NCI-H1436 treated with DMSO at 0.1 percent for 48 hours (cell line): ENCODE measurements around the gene SFR1.

ENCODE experiments used
- DNase-seq: peaks from one replicate; lab custom pipeline; 2025; lab: John Stamatoyannopoulos, UW

SFR1 gene, protein sequence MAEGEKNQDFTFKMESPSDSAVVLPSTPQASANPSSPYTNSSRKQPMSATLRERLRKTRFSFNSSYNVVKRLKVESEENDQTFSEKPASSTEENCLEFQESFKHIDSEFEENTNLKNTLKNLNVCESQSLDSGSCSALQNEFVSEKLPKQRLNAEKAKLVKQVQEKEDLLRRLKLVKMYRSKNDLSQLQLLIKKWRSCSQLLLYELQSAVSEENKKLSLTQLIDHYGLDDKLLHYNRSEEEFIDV

DNA sequence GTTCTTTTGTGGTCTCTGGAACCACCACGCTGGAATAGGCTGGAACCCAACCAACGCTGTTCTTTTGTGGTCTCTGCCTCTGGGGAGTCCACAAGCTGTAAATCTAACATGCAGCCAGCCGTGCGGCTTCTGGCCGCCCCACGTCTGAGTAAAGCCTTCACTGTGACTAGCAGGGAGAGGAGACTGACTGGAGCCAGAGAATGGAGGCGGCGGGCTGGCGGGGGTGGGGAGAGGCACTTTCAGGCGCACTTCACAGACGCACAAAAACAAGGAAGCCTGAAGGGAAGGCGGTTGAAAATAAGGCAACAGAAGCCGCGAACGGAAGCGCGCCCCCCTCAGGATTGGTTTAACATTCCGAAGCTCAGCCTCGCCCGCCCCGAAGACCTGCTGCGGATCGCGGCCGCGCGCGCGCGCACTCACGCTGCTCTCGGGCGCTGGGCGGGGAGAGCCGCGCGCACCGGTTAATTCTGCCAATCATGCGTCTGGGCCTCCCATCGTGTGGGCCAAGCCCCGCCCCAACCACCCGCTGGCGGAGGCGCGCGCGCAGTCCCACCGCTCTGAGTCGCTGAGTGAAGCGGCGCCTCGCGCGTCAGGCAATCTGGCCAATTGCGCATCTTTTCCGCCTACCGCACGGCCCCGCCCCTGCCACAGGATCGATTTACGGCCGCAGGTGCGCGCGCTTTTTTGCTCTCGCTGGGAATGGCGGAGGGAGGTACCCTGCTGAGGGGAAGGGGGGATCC lies at the start of gene SFR1:
SFR1 (plus strand) TSS at position 687 of the 740 bp plus-strand sequence; CDS start at position 700, 13 bp downstream.
- peak; percentile 95 for DNase-seq

DNA sequence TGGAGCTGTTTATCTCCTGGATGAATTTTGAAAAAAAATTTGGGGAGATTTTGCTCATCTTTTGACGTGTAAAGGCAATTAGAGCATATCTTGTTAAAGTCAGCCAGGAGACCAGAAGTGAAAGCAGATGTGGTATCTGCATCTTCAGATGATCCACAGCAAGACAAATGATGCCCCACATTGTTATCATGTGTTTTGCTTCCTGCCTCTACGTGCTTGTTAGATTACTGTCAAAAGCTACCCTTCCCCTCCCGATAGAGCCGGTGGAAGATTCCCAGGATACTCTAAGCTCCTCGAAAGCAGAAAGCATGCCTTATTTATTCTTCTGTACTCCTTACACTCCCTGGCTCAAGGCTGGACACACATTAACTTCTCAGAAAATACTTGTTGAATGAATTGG lies 49.2 kb upstream of the SFR1 start:
- no peak for DNase-seq

DNA sequence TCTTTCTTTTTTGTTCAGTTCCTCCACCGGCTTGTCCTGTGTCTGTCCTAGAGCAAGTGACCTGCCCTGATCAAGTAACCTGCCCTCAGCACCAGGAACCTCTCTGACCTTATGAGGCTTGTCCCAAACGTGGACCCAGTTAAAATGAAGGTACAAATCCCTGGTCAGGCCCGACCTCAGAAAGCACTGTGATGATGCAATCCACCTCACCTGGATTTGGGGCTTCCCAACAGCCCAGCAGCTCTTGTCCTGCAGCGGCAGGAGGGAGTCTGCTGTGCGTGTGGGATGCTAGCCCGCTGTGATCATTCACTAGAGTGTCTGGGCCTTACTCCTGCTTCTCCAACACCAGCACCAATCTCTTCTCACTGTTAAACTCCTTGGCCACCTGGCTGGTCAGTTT lies 47.5 kb upstream of the SFR1 start:
- no peak for DNase-seq

DNA sequence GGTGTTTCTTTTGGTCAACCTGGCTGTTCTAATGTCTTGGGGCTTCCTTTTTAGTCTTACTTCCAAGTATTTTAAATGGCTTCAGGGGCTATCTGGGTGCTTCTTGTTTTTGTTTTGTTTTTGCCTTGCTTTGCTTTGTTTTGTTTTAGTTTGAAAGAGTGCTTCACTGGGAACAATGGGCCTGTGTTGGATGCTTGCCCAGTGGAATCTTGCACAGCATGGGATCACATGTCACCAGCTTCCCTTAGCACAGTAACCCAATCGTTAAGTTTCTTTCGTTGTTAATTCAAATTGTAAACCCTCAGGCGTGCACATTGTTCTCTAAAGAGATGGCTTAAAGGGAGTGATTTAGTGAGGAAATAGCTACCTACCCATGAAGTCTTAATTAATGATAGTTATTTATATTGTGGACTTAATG lies 45.2 kb upstream of the SFR1 start:
- peak; percentile 92 for DNase-seq

DNA sequence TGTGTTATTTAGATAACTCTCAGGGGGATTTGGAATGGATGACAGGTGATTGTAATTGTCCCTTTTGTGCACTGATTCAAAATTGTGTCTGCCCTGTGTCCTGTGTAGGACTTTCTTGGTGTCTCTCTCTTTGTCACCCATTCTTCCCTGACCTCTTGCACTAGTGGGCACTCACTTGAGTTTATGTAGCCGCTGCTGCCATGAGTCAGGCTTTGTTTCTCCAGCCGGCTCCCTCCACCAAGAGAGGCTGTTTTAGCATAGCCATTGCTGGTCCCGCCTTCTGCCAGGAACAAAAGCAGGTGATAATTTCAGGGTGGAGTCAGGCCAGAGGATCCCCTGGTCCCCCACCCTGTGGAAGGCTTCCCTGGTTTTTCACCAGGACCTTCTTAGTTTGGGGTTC lies 44.7 kb upstream of the SFR1 start:
- DNase-seq, result no peak

DNA sequence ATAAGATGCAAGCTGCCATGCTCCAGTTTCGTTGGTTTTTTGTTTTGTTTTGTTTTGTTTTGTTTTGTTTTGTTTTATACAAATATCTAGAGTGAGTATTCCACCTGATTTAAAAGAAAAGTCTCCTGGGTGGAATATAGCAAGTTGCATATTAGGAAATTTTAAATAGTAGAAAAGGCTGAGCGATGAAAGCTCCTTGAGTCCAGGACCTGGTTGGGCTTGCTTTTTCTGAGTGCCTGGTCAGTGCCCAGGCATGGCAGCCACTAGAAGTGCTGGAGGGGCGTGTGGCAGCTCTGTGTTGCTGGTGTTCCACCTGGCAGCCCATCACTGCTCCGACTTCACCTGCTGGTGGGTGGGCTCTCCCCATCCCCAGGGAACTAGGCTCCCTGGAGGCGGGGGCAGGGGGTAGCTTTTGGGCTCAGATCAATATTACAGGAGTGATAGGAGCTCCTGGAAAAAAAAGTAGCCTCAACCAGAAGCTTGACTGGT lies 44.3 kb upstream of the SFR1 start:
- DNase-seq, result no peak

DNA sequence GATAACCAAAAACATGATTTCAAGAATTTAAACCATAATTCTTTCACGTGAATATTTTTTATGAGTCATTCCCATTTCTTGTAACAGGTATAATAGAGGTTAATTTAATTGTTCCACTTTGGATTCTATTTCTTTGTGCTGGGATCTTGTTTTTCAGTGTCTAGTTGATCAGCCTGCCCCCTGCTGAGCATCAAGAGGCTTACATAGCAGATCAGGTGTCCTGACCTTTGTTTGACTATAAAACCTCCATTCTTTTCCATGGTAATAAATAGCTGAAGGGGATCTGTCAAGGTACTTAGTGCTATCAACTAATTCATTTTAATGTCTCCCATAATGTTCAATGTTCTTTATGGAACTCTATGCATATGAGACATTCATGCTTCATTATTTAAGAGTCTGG lies 41.2 kb upstream of the SFR1 start:
- DNase-seq, result no peak

DNA sequence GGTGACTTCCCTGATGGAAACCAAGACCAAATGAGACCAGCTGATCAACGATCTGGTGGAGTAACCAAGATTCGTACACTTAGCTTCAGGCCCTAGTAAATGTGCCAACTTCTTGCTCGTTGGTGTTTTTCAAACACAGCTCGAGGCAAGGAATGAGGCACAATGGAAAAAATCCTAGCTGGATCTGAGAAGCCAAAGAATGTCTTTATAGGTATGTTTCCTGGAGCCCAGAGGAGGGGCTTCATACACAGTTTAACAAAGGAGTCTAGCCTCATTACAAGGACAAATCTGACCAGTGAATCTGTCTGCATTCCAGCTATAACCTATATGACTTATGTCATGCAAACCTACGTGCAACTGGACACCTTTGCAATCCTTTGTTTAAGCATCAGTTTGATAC lies 40.0 kb upstream of the SFR1 start:
- no peak for DNase-seq

DNA sequence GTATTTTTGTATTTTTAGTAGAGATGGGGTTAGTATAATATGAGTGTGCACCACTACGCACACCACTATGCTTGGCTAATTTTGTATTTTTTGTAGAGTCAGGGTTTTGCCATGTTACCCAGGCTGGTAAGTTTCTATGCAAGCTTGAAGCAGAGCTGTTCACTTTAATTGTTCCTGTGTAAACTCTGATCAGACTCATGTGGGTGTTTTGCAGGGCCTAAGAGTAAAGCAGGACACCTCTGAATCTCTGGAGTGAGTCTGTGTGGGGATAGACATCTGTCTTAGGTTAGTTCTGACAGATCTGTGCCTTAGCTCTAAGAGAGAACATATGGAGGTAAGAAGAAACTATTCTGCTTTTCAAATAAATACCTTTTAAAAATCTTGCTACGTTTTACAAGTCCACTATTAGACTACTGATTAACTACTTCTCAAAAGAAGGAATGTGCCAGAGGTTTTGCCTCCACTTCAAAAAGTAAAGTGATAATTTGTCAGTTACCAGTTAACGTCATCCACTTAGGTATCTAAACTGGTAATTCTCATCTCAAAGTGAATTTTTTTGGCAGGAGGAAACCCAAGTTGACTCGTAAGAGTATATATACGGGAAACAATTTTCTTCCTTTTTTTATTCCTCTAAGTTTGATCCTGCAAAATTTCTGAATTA lies 37.4 kb upstream of the SFR1 start:
- DNase-seq, result no peak

DNA sequence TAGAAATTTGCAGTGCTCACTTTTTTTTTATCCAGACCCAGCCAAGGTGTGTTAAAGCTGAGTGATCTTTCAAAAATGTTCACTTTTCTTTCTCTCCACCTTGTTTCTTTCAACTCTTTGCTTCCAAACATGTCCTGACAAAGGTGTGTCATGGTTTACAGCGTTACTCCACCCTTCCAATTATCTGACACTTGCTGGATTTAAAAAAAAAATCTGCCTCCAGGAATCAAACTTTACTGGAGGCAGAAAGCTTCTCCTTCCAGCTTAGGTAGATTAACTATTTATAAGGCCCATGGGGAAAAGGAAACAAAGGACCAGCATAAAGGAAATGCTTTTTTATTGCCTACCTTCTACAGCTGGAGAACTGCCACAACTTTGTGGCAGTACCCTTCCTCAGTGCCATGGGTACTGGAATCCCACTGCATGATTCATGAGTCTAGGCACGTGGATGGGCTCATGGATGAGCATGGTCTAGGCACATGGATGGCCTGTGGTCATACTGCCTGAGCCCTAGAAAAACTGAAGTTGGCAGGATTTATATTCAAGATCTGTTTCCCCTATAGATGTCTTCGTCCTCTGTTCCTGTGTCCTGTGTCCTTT lies 36.1 kb upstream of the SFR1 start, which contains the start of gene COL17A1:
COL17A1 (minus strand) TSS at position 80 of the 600 bp plus-strand sequence. CDS start 5,207 bp downstream, outside the sequence.
- no peak for DNase-seq

DNA sequence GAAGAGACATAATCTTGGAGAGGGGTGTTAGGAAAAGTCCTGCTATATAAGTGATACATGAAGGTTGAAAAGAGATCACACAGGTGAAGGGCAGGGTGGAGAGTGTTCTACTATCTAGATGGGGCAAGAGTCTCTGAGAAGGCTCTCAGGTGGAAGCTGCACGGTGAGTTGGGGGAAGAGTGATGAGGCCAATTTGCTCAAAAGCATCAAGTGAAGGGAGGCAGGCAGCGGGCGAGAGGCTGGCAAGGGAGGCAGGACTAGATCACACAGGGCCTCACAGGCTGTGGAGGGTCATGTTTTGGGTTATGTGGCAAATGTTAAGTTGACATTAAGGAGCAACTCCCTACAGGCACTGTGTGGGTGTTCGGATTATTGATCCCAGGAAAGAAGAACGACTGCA lies 33.7 kb upstream of the SFR1 start:
- DNase-seq, result no peak

DNA sequence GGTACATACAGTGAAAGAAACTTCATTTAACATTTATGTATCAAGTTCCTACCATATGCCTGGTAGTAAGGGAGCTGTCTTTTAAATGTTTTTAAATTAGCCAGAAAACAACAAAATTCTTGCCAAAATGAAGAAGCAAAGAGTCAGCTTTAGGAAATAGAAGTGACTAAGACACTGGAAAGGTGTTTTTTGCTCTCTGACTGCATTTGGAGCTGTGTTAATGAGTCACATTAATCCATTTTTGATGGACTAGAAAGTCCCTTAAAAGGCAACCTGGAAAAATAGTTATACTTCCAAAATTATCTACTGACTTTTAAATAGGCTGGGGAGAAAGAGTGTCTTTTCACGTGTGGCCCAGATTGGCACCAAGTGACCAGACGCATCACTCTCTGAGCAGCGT lies 32.4 kb upstream of the SFR1 start:
- no peak for DNase-seq

DNA sequence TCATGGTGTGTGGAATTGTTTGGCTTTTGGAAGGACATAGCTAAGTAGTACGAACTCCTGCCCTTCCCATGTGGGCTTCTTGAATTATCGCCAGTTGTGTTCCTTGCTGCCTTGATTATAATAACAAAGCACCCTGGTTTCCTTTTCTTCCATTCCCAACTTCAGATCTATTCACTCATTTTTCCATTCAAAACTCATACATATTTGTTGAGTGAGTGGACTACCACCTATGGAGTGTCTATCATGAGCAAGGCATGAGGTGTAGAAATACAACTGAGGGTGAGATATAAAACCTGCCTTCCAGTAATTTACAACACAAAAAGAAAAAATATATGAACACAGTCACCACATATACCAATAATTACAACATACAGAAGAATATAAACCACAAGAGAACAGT lies 31.4 kb upstream of the SFR1 start:
- DNase-seq, result no peak

DNA sequence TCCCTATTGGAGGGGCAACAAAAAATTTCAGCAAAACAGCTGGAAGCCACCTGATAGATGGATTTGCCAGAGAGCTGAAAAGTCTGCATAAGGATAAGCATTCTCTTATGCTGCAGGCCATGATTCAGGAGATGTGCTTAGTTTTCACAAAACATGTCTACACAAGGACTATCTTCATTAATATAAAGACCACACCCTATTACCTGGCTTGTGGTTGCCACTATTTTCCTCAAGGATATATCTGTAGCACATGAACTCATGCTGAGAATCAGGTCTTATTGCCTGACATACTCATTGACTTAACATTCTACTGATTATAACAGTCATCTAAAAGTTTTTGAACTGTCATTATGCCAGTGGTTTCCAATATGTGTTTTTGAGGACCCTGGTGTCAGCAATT lies 29.2 kb upstream of the SFR1 start:
- no peak for DNase-seq

DNA sequence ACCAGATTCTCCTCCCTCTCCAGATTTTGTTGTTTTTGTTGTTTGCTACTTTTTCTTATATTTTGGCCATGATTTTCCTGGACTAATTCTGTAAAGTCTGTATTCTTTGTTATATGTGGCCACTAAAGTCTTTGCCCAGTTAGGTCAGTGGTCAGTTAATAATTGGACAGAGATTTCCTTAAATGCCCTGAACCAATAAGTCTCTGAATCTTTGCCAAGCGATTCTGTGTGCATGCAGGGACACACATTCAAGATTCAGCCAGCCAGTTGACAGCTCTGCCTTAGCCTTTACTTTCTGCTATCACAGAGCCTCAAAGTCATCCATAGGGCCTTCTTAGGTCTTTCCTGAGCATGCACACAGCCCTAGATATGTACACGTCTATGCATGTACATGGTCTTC lies 25.3 kb upstream of the SFR1 start:
- no peak for DNase-seq

DNA sequence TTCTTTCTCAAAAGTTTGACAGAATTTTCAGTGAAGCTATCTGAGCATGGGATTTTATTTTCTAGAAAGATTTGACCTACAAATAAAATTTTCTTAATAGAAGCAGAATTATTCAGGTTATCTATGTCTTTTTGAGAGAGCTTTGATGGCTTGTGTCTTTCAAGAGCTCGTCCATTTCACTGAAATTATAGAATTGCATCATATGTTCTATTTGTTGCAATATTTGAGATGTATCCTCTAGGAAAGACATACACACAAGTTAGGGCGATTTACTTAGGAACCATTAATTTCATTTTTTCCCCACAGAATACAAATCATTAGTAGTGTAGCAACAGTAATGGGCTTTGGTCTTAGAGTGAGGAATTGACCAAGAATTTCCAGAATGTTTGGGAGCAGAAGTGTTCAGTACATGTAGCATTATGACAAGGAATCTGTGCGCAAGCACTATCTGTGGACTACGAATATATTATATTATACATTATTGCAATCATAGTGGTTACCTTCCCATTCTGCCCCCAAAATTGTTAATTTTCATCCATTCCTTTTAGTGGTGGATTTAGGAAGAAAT lies 23.5 kb upstream of the SFR1 start:
- no peak for DNase-seq

DNA sequence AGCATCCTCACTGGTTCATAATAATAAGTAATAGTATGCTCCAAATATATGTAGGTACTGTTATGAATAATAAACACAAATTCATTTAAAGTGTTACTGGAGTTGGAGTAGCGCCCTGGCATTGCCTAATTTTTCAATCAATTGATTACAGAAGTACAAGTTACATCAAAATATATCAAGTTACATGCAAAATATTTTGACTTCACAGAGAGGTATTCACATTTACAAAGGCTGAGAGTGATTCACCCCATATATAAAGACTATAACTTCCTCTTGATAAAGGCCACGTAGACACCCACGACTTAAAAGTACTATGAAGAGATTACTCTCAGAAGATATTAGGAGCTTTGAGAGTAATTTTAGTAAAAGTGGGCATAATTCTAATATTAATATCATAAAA lies 22.7 kb upstream of the SFR1 start:
- DNase-seq, result no peak

DNA sequence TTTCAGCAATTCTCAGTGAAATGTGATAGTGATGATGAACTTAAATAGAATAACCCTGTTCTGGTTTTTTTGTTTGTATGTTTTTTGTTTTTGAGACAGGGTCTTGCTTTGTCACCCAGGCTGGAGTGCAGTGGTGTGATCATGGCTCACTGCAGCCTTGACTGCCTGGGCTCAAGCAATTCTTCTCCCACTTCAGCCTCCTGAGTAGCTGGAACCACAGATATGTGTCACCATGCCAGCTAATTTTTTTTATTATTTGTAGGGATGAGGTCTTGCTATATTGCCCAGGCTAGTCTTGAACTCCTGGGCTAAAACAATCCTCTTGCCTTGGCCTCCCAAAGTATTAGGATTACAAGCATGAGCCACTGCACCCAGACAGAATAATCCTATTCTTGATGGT lies 22.0 kb upstream of the SFR1 start:
- DNase-seq, result no peak

DNA sequence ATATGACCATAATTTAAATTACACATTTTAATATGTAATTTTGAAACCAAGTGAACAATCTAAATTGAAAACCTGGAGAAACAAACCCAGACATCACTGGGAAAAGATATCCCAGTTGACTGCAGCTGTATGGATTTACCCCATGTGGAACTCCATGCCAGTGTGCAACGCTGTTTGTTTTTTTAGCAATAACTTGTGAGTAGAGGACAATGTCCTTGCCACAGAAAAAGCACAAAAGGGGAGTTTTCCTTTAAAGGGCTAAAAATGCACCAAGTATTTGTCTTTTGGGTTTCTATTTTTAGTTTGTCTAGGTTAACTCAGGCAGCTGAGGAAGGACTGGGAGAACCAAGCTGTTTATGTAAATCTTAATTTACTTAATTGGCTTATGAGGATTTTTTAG lies 21.2 kb upstream of the SFR1 start:
- DNase-seq, result no peak

DNA sequence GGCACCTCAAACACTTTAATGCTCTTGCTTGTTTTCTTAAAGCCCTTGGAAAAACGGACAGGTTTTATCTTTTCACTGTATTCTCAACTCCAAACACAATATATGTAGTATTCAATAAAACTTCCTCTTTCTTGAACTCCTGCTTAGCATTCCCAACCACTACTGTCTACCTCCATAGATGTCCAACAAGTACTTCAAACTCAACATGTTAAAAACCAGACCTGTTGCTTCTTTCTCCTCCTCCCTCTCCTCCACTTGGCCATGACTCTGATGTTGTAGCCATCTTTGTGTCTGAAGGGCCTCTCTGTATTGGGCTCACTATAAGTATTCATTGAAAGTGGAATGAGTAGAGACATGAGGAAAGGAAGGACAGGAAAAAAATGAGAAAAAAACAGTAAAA lies 20.1 kb upstream of the SFR1 start:
- no peak for DNase-seq

DNA sequence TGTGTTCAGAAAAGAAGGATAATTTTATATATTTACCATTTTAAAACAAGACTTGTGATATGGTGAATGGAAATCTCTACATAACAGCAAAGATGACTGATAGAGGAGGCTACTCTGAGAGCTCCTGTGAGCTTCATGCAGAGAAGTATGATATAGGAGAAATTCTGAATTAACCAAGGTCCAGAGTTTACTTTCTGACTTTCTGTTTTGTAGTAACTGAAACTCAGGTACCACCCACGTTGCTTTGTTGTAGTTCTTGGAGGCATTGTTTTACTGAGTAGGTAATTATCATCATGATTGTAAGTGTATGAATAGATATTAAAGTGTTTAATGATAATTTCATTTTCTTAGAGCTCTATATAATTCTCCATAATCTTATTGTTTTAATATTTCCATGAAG lies 18.0 kb upstream of the SFR1 start:
- no peak for DNase-seq

DNA sequence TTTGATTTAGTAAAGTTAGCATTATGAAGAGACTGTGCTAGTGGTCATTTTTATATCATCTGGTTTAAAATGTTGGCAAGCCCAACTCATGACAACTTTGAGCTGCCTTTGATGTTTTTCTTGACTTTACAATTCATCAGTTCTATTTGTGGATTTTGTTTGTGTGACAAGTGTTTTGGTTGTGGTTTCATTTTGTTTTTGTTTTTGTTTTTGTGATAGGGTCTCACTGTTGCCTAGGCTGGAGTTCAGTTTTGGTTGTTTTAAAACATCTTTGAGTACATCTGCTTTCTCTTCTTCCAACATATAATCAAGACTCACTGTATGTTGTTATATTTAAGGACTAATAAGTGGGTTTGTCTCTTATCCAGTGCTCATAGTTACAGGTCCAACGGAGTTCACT lies 17.6 kb upstream of the SFR1 start:
- DNase-seq, result no peak
